Thymus (tissue), 11 donors: ENCODE data around the gene NEK7. TPM values are rescaled to one million over a fixed set of nuclear protein-coding genes. Genes with fewer than 3 reads are reported as not detected.
"Not testable (repeated sequence)": the region's sequence is repeated elsewhere in the genome, so short reads cannot be mapped to it uniquely, and the experiment has no call there.

ENCODE experiments used
- DNase-seq, 9 donors: peaks; one replicate each; pipeline ENCODE4 v3.0.0-alpha.2; 2013; ENCODE audit warnings: low spot score in 9 of 9, low read depth in 6 of 9, missing footprints in 1 of 9
- H3K27ac ChIP-seq, 2 donors: one replicate each; pipeline ENCODE4 v1.5.1; 2013; ENCODE audit warnings: control low read depth in 1 of 2, low read depth in 1 of 2, low read length in 1 of 2, mild to moderate bottlenecking in 1 of 2, moderate library complexity in 1 of 2
- H3K27me3 ChIP-seq, 2 donors: one replicate each; pipeline ENCODE4 v1.5.1; 2013; ENCODE audit warnings: low read length in 1 of 2; ENCODE audit not compliant: control insufficient read depth in 2 of 2, insufficient read depth in 1 of 2
- H3K36me3 ChIP-seq, 2 donors: one replicate each; pipeline ENCODE4 v1.5.1; 2013; ENCODE audit warnings: low read length in 1 of 2, mild to moderate bottlenecking in 1 of 2, moderate library complexity in 1 of 2; ENCODE audit not compliant: control insufficient read depth in 2 of 2, insufficient read depth in 2 of 2
- H3K4me1 ChIP-seq, 2 donors: one replicate each; pipeline ENCODE4 v1.5.1; 2013; ENCODE audit warnings: low read length in 2 of 2; ENCODE audit not compliant: control insufficient read depth in 2 of 2, insufficient read depth in 2 of 2
- H3K4me3 ChIP-seq, 2 donors: one replicate each; pipeline ENCODE4 v1.5.1; 2013; ENCODE audit warnings: low read length in 2 of 2, control low read depth in 1 of 2, mild to moderate bottlenecking in 1 of 2
- H3K9me3 ChIP-seq, 2 donors: one replicate each; pipeline ENCODE4 v1.5.1; 2013; ENCODE audit warnings: low read length in 1 of 2, mild to moderate bottlenecking in 1 of 2; ENCODE audit not compliant: control insufficient read depth in 2 of 2, insufficient read depth in 1 of 2
- WGBS: extraction: QIAGEN DNeasy Blood & Tissue Kit; methylation state at CpG from one replicate; pipeline ENCODE4 v1.1.7; 2013; 5-methylcytosine and 5-hydroxymethylcytosine counted together
- polyA plus RNA-seq: library from polyadenylated mRNA; stranded (reverse); fragments of 200-250 nt; gene quantifications from one replicate; pipeline ENCODE4 v1.2.3, GENCODE V29; 2013
- total RNA-seq: library from RNA; stranded (reverse); fragments of 120-200 nt; gene quantifications from one replicate; pipeline ENCODE4 v1.2.4, GENCODE V29; 2013
- donor health status: healthy.

NEK7 gene
- total and polyA plus RNA-seq, 2 donors = 31.4 to 56.8 TPM

GRCh38 chr1:198304431-198304830 lies 147.6 kb downstream of the NEK7 start:
- no peak overlapping the region for H3K27ac ChIP-seq

GRCh38 chr1:198314817-198315216 lies 158.0 kb downstream of the NEK7 start:
- not testable (repeated sequence) for H3K36me3 ChIP-seq, H3K4me1 ChIP-seq, H3K4me3 ChIP-seq, DNase-seq, H3K27ac ChIP-seq, H3K27me3 ChIP-seq, H3K9me3 ChIP-seq
- WGBS = 95% methylated on average over 15 of the region's 15 CpGs

More at GRCh38 chr1:198304431-198304830, 147.6 kb downstream of the NEK7 start:
- peaks cover 2 to 4% of the 10 kb centered on the region in 2 donors for H3K36me3 ChIP-seq
- over 99% methylated on average over 3 of the region's 3 CpGs for WGBS
- no peaks in the 10 kb centered on the region for H3K27me3 ChIP-seq
- no peaks in the 10 kb centered on the region for H3K4me1 ChIP-seq
- no peak overlapping the region for H3K4me3 ChIP-seq
- no peak for DNase-seq
- H3K9me3 ChIP-seq = no peaks in the 10 kb centered on the region

GRCh38 chr1:198315331-198315730 lies 158.5 kb downstream of the NEK7 start:
- H3K27me3 ChIP-seq, H3K9me3 ChIP-seq, DNase-seq, H3K4me1 ChIP-seq, H3K4me3 ChIP-seq, H3K27ac ChIP-seq, H3K36me3 ChIP-seq: not testable (repeated sequence)
- 98% methylated on average over 7 of the region's 8 CpGs for WGBS

GRCh38 chr1:198316546-198317100 lies 159.8 kb downstream of the NEK7 start:
- H3K27me3 ChIP-seq = no peaks in the 10 kb centered on the region
- 98% methylated on average over 4 of the region's 4 CpGs for WGBS
- no peaks in the 10 kb centered on the region for H3K4me1 ChIP-seq
- no peaks in the 10 kb centered on the region for H3K9me3 ChIP-seq
- DNase-seq = no peak
- H3K36me3 ChIP-seq = peaks cover 7 to 8% of the 10 kb centered on the region in 2 donors
- no peak overlapping the region for H3K4me3 ChIP-seq
- no peak overlapping the region for H3K27ac ChIP-seq

- DNase-seq = no peak
- no peaks in the 10 kb centered on the region for H3K27me3 ChIP-seq
- peaks cover 7 to 10% of the 10 kb centered on the region in 2 donors for H3K36me3 ChIP-seq
- H3K9me3 ChIP-seq = no peaks in the 10 kb centered on the region
- 96% methylated on average over 1 of the region's 1 CpG for WGBS
- no peak overlapping the region for H3K27ac ChIP-seq
- no peaks in the 10 kb centered on the region for H3K4me1 ChIP-seq
- no peak overlapping the region for H3K4me3 ChIP-seq
Observed at GRCh38 chr1:198318085-198318484, 161.3 kb downstream of the NEK7 start.

GRCh38 chr1:198320759-198321158 lies 164.0 kb downstream of the NEK7 start:
- Histone ChIP-seq H3K27ac (no peak overlapping the region), H3K9me3 (no peaks in the 10 kb centered on the region), H3K4me3 (no peak overlapping the region), H3K27me3 (no peaks in the 10 kb centered on the region), H3K4me1 (no peaks in the 10 kb centered on the region), H3K36me3 (peaks cover 3 to 6% of the 10 kb centered on the region in 2 donors)
- 75% methylated on average over 6 of the region's 6 CpGs for WGBS
- peak in 1 of 9 donors; percentile 3 for DNase-seq

GRCh38 chr1:198326232-198326631 lies 169.4 kb downstream of the NEK7 start:
- Histone ChIP-seq H3K36me3 (peaks cover 0 to 2% of the 10 kb centered on the region in 2 donors), H3K27me3 (no peaks in the 10 kb centered on the region), H3K4me1 (no peaks in the 10 kb centered on the region), H3K9me3 (no peaks in the 10 kb centered on the region), H3K27ac (no peak overlapping the region), H3K4me3 (no peak overlapping the region)
- 95% methylated on average over 3 of the region's 3 CpGs for WGBS
- no peak for DNase-seq

GRCh38 chr1:198326915-198327314 lies 170.1 kb downstream of the NEK7 start:
- Histone ChIP-seq H3K27me3 (no peaks in the 10 kb centered on the region), H3K4me3 (no peak overlapping the region), H3K27ac (no peak overlapping the region), H3K36me3 (peaks cover 0 to 2% of the 10 kb centered on the region in 2 donors), H3K4me1 (no peaks in the 10 kb centered on the region), H3K9me3 (no peaks in the 10 kb centered on the region)
- no peak for DNase-seq
- 97% methylated on average over 4 of the region's 4 CpGs for whole genome bisulfite sequencing

- H3K9me3 ChIP-seq = no peaks in the 10 kb centered on the region
- H3K4me1 ChIP-seq = no peaks in the 10 kb centered on the region
- DNase-seq = no peak
- H3K4me3 ChIP-seq = no peak overlapping the region
- H3K36me3 ChIP-seq = no peaks in the 10 kb centered on the region
- H3K27me3 ChIP-seq = no peaks in the 10 kb centered on the region
- 98% methylated on average over 10 of the region's 10 CpGs for whole genome bisulfite sequencing
- no peak overlapping the region for H3K27ac ChIP-seq
Observed at GRCh38 chr1:198328458-198329032, 171.7 kb downstream of the NEK7 start.
